Measurements from ENCODE around the gene WBP2.

Gene WBP2

GRCh38 chr17:75848523-75849278, 6.4 kb downstream of the WBP2 start:
- in situ Hi-C loops (cut with MboI; ENCODE audit: low pct_unique_long_range_greater_than_20kb, low sequenced_read_pairs), result no loop called here
- peak; percentile 83 for DNase-seq

DNA sequence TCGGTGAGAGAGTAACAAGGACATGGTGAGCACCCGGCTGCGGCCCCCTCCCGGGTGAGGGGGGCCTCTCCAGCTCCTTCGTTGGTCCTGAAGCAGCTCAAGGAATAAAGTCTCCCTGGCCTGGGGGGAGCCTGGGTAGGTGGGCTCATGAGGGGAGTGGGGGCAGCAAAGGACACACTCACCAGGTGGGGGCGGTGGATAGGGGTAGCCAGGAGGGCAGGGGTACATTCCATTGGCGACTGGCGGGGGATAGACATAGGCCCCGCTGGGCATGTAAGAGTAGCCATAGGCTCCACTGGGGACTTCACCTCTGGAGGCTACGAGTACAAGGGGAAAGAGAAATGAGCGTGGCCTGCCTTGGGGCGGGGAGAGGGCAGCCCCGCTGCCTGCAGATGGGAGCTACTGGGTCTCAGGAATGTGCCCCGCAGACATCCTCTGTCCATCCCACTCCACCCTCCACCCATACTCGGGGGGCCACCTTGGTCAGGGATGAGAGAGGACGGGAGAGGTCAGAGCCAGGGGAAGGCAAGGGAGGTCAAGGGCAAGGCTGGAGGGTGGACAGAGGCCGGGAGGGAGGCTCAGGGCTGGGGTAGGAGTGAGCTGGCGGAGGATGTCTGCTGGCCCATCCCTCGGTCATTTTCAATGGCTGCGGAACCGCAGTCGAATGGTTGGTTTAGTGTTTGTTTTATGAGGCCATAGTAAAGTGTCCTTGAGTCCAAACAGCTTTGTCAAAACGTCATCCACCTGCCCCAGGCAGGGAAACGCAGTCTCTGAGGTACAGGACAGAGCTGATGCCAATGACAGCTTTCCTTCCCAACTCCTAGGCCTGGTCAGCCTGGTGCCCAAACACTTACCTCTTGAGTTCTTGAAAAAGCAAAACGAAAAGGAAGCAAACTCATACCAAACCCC, 7.3 kb downstream of the WBP2 start:
- in situ Hi-C loops (cut with MboI; ENCODE audit: low pct_unique_long_range_greater_than_20kb, low sequenced_read_pairs), result no loop called here

GRCh38 chr17:75846692-75847613, 8.2 kb downstream of the WBP2 start:
- DNase-seq, result no peak
- in situ Hi-C loops (cut with MboI; ENCODE audit: low pct_unique_long_range_greater_than_20kb, low sequenced_read_pairs), result no loop called here

More for the DNA sequence above, 7.3 kb downstream of the WBP2 start:
- no peak for DNase-seq

DNA sequence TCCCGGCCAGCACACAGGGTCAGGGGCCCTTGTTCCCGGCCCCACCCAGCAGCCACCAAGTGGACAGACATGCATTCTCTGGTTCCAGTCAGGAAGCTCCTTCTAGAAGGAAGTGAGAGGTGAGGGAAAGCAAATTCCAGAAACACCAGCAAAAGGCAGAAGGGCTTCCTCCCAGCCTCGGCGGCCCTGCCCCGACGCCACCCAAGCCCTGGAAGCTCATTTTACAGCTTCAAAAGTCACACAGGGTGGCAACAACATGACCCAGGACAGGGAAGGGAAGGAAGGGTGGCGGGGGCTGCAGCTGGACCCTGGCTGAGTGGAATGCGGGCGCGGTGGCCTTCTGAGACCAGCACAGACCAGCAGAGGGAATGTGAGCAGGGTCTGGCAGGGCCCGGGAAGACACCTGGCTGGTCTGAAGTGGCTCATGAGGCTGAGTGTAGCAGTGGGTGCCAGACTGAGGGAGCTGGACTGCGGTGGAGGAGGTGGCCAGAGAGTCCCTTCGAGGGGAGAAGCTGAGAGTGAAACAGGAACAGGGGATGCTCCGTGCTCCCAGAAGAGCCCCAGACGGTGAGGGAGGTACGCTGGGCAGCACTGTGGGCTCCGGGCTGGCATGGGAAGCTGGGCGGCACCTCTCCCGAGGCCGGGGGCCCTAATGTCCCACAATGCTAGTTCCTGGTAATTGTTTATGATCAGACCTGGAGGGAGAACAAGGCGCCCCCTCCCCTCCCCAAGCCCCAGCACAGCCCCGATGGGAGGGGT, 9.0 kb downstream of the WBP2 start:
- no peak for DNase-seq

GRCh38 chr17:75845058-75845711, 9.9 kb downstream of the WBP2 start:
- in situ Hi-C loops (cut with MboI; ENCODE audit: low pct_unique_long_range_greater_than_20kb, low sequenced_read_pairs), result no loop called here
- peak; percentile 95 for DNase-seq

More for the DNA sequence above, 9.0 kb downstream of the WBP2 start:
- in situ Hi-C loops (cut with MboI; ENCODE audit: low pct_unique_long_range_greater_than_20kb, low sequenced_read_pairs), result no loop called here

DNA sequence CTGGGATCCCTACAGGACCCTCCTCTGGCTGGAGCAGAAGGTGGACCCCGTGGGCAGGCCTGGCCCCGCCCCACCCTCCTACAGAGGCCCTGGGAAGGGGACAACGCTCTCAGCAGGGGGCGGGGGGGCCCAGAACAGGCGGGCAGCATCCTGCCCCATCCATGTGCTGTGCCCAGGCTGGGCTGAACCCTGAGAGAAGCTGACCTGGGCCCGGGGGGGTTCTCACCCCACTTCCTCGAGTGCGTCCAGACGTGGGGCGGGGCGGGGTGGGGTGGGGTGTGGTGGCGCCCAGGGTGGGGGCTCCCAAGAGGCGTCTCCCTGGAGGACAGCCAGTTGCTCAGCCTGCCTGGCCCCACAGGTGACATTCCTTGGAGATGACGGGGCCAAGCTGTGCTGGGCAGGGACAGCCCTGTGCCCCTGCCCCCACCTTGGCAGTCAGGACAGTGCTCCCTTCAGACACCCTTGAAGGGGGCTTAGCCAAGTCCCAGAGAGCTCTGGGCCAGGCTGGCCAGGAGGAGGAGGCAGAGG, 10.5 kb downstream of the WBP2 start:
- in situ Hi-C loops (cut with MboI; ENCODE audit: low pct_unique_long_range_greater_than_20kb, low sequenced_read_pairs), result no loop called here
- no peak for DNase-seq

GRCh38 chr17:75843577-75844529, 11.3 kb downstream of the WBP2 start, which contains the start of gene UNC13D:
Gene UNC13D, minus strand, starts transcription at chr17:75844404. Its CDS starts 67 bp downstream, at chr17:75844337.
- peak; percentile 50 for DNase-seq
- in situ Hi-C loops (cut with MboI; ENCODE audit: low pct_unique_long_range_greater_than_20kb, low sequenced_read_pairs), result no loop called here

GRCh38 chr17:75842963-75843576, 12.1 kb downstream of the WBP2 start:
- DNase-seq, result no peak
- in situ Hi-C loops (cut with MboI; ENCODE audit: low pct_unique_long_range_greater_than_20kb, low sequenced_read_pairs), result no loop called here

DNA sequence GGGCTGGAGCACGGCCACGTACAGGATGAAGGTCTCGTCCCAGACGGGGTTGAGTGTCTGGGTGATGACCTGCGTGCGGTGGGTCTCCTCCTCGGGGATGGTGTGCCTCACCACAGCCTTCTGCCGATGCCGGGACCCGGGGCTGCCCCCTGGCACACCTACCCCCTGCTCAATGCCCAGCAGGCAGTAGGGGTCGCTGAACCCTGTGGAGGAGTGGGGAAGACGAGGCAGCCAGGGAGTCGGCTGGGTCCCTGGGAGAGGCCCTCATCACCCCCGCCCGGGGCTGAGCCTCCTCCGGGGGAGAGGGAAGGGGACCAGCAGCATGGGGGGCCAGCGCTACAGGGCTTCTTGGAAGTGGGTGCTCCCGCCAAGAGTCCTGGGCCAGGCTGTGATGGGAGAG, 12.7 kb downstream of the WBP2 start:
- in situ Hi-C loops (cut with MboI; ENCODE audit: low pct_unique_long_range_greater_than_20kb, low sequenced_read_pairs), result no loop called here
- DNase-seq, result no peak

- in situ Hi-C loops (cut with MboI; ENCODE audit: low pct_unique_long_range_greater_than_20kb, low sequenced_read_pairs), result no loop called here
- no peak for DNase-seq
Observed at GRCh38 chr17:75840799-75841164, 14.4 kb downstream of the WBP2 start.

GRCh38 chr17:75839942-75840798, 15.0 kb downstream of the WBP2 start:
- in situ Hi-C loops (cut with MboI; ENCODE audit: low pct_unique_long_range_greater_than_20kb, low sequenced_read_pairs), result no loop called here
- DNase-seq, result no peak

GRCh38 chr17:75838410-75838809, 16.7 kb downstream of the WBP2 start:
- no peak for DNase-seq
- in situ Hi-C loops (cut with MboI; ENCODE audit: low pct_unique_long_range_greater_than_20kb, low sequenced_read_pairs), result no loop called here

DNA sequence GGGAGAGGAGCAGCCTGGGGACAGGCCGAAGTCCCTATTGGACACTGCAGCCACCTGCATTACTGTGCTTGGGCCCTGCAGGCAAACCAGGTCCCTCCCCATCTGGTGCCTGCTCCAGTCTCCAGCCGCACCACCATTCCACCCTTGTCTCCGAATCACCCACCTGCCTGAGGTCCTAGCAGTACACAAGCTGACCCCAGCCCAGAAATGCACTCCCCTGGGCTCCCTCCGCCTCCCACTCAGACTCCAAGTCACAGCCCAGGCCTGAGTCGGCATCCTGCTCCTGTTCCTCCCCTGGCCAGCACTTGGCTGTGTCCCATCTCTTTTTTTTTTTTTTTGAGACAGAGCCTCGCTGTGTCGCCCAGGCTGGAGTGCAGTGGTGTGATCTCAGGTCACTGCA, 17.2 kb downstream of the WBP2 start:
- in situ Hi-C loops (cut with MboI; ENCODE audit: low pct_unique_long_range_greater_than_20kb, low sequenced_read_pairs), result no loop called here
- no peak for DNase-seq

GRCh38 chr17:75836605-75837004, 18.5 kb downstream of the WBP2 start:
- in situ Hi-C loops (cut with MboI; ENCODE audit: low pct_unique_long_range_greater_than_20kb, low sequenced_read_pairs), result no loop called here
- no peak for DNase-seq

- DNase-seq, result no peak
- in situ Hi-C loops (cut with MboI; ENCODE audit: low pct_unique_long_range_greater_than_20kb, low sequenced_read_pairs), result no loop called here
Observed at GRCh38 chr17:75835654-75835987, 19.5 kb downstream of the WBP2 start.

Data from KBM-7 (cell line).